ENCODE data around the gene MAP3K20. TPM values are rescaled to one million over a fixed set of nuclear protein-coding genes. Genes with fewer than 3 reads are reported as not detected.
A peak's percentile ranks its signal among the peaks of the same experiment; 100 is the strongest.

MAP3K20 gene
- total RNA-seq, 4 donors from 2014 or later, result 24.1 to 34.5 (median 25.6) TPM

DNA sequence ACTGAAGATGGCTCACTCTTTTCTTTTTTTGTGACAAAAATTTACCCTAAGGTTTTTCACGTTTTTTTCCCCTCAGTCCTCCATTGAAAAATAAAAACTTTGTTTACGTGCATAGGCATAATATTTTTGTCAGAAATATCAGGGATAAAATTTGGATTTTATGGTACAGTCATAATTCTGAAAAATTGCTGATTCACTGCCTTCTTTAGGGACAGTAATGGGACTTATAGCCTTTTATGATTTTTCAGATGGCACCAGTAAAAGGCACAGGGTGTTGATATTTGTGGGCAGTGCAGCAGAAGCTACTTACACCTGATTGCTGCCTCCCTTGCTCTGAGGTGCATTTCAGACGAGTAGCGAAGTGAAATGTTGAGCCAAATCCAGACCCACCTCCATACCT is 139.7 kb downstream of the MAP3K20 start:
- TF ChIP-seq POLR2A (IDR thresholded peaks at IDR 0.05), result peak in 1 of 2 donors; percentile 34
- no peak for TF ChIP-seq CTCF (IDR thresholded peaks at IDR 0.05)
- Histone ChIP-seq H3K9me3 (no peaks in the 10 kb centered on the region), H3K4me3 (replicated peaks in 1 of 3) (no peak overlapping the region), H3K27ac (peak overlapping the region in 1 of 3 donors; percentile 35), H3K36me3 (no peaks in the 10 kb centered on the region), H3K27me3 (no peaks in the 10 kb centered on the region), H3K4me1 (peaks cover 13 to 17% of the 10 kb centered on the region in 2 donors)
- DNase-seq, result no peak
- intact Hi-C loops (cut with DNase I), result loop anchor here (10.0 kb wide), 1 partner anchor 141 kb away; the partner anchor contains the start of gene MAP3K20
- WGBS, 2 donors, result 87 to 88% methylated on average over 4 of the region's 4 CpGs

DNA sequence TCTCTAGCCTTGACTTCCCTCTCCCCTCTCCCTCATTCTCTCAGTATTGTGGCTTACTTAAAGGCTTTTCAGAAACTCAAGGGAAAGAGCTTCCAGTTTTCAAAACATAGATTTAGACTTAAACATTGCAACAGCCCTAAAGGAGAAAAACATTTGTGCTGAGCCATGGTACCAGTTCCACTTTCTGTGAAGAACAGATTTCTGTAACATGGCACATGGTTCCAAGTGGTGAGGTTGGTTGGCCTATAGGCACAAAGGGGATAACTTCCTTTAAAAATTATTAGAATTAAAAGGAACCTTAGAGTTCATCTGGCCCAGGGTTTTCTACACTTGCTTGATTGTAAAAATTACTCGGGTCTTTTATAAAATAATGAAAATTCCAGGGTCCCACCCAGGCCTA is 140.4 kb downstream of the MAP3K20 start:
- Histone ChIP-seq H3K4me1 (peaks cover 12 to 16% of the 10 kb centered on the region in 2 donors), H3K27ac (peak overlapping the region in 1 of 3 donors; percentile 35), H3K9me3 (no peaks in the 10 kb centered on the region), H3K4me3 (replicated peaks in 1 of 3) (no peak overlapping the region), H3K27me3 (no peaks in the 10 kb centered on the region), H3K36me3 (no peaks in the 10 kb centered on the region)
- no peak for TF ChIP-seq CTCF (IDR thresholded peaks at IDR 0.05)
- no peak for TF ChIP-seq POLR2A (IDR thresholded peaks at IDR 0.05)
- 94 to 98% methylated on average over 1 of the region's 1 CpG for WGBS, 2 donors
- no peak for DNase-seq
- intact Hi-C loops (cut with DNase I), result loop anchor here (10.0 kb wide), 1 partner anchor 141 kb away; the partner anchor contains the start of gene MAP3K20

DNA sequence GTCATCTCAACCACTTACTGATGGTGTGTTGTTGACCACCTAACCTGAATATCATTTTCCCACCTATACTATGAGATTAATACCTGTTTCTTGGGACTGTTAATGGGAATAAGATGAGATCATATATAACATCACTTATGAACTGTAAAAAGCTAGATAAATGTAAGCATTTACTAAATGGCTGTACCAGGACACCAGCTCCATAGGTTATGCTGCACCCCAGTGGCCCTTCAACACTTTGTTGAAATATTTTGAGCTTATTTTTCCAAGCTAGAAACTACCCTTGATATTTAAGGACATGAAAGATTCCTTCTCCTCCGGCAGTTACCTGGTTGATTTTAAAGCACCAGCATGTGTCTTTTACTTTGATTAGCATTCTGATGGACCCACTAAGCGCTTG is 141.0 kb downstream of the MAP3K20 start:
- H3K4me3 ChIP-seq (replicated peaks in 1 of 3), result no peak overlapping the region

GRCh38 chr2:173217116-173217840 is 141.6 kb downstream of the MAP3K20 start:
- H3K4me1 ChIP-seq, result peaks cover 12 to 16% of the 10 kb centered on the region in 2 donors
- WGBS, 2 donors, result 69 to 83% methylated on average over 20 of the region's 20 CpGs
- no peaks in the 10 kb centered on the region for H3K36me3 ChIP-seq
- H3K4me3 ChIP-seq (replicated peaks in 1 of 3), result no peak overlapping the region
- H3K27me3 ChIP-seq, result no peaks in the 10 kb centered on the region
- intact Hi-C loops (cut with DNase I), result loop anchor here (10.0 kb wide), 1 partner anchor 142 kb away; the partner anchor contains the start of gene MAP3K20
- no peak overlapping the region for H3K27ac ChIP-seq
- TF ChIP-seq POLR2A (IDR thresholded peaks at IDR 0.05), result no peak
- no peak for TF ChIP-seq CTCF (IDR thresholded peaks at IDR 0.05)
- peak; percentile 20 to 40 for DNase-seq
- H3K9me3 ChIP-seq, result no peaks in the 10 kb centered on the region

More for the DNA sequence above, 141.0 kb downstream of the MAP3K20 start:
- Histone ChIP-seq H3K4me1 (peaks cover 12 to 16% of the 10 kb centered on the region in 2 donors), H3K27ac (no peak overlapping the region), H3K36me3 (no peaks in the 10 kb centered on the region), H3K27me3 (no peaks in the 10 kb centered on the region), H3K9me3 (no peaks in the 10 kb centered on the region)
- intact Hi-C loops (cut with DNase I), result loop anchor here (10.0 kb wide), 1 partner anchor 142 kb away; the partner anchor contains the start of gene MAP3K20
- TF ChIP-seq POLR2A (IDR thresholded peaks at IDR 0.05) (no peak), CTCF (IDR thresholded peaks at IDR 0.05) (no peak)
- WGBS, 2 donors, result 80 to 83% methylated on average over 2 of the region's 2 CpGs
- no peak for DNase-seq

Data from thyroid gland (tissue), 4 donors.